ENCODE measurements around the gene PDGFC.

GRCh38 chr4:156811286-156811685, 160.3 kb downstream of the PDGFC start:
- TF ChIP-seq CTCF (IDR thresholded peaks at IDR 0.05; ENCODE audit: borderline replicate concordance, extremely low read depth, low read length, poor library complexity, severe bottlenecking) (no peak), EZH2 (IDR thresholded peaks at IDR 0.05; ENCODE audit: borderline replicate concordance, low read depth, low read length, severe bottlenecking) (no peak)

Data from DND-41 (cell line).